K562 treated with DMSO at 1 percent for 48 hours (cell line): ENCODE measurements around the gene TUBGCP5. TPM values are rescaled to one million over a fixed set of nuclear protein-coding genes. Genes with fewer than 3 reads are reported as not detected.

ENCODE experiments used
- total RNA-seq: library from RNA; unstranded; fragments of 300-600 nt; gene quantifications from 2 replicates; pipeline ENCODE4 v1.2.3, GENCODE V29; 2022; ENCODE audit warnings: low replicate concordance; ENCODE audit errors: extremely low read depth

Gene TUBGCP5
- total RNA-seq: not detected in 2 replicates

GRCh38 chr15:23039143-23039916 is at the start of gene TUBGCP5:
Gene TUBGCP5 (minus strand): TSS chr15:23039569. CDS start chr15:23039543, 26 bp downstream.

GRCh38 chr15:22980189-22981050 is 58.9 kb downstream of the TUBGCP5 start, which contains the start of gene CYFIP1:
Gene CYFIP1 (minus strand): TSS chr15:22980368. CDS start chr15:22947285, 33,083 bp downstream.

Other genes starting within 250 kb of the TUBGCP5 start
- gene NIPA2, start 200.9 kb downstream of the TUBGCP5 start, total RNA-seq: not detected in 2 replicates
- gene CYFIP1, start 59.2 kb downstream of the TUBGCP5 start, total RNA-seq: 1,958 TPM in 1 of 2 replicates, not detected in the other
- not detected in 2 replicates for gene GOLGA6L1, start 97.3 kb upstream of the TUBGCP5 start, total RNA-seq